ENCODE measurements around the gene UBAC1. TPM values are rescaled to one million over a fixed set of nuclear protein-coding genes. Genes with fewer than 3 reads are reported as not detected.
"Not testable (repeated sequence)": the region's sequence is repeated elsewhere in the genome, so short reads cannot be mapped to it uniquely, and the experiment has no call there.

UBAC1 gene
- total RNA-seq, 1 donor from 2014 or later: 41.9 TPM

GRCh38 chr9:135969064-135969683, 8.0 kb upstream of the UBAC1 start:
- peaks cover 9% of the 10 kb centered on the region for H3K4me1 Mint-ChIP-seq (ENCODE audit: low read depth)
- intact Hi-C loops (cut with micrococcal nuclease): loop anchor here (10.0 kb wide), 2 partner anchors 276 to 364 kb away; partner anchors contain the start of gene QSOX2
- H3K27me3 Mint-ChIP-seq (ENCODE audit: insufficient read depth): peaks cover 6% of the 10 kb centered on the region
- H3K4me3 Mint-ChIP-seq: no peak overlapping the region
- no peaks in the 10 kb centered on the region for H3K36me3 Mint-ChIP-seq (ENCODE audit: low read depth)
- DNase-seq (ENCODE audit: low spot score): no peak
- H3K27ac Mint-ChIP-seq: no peak overlapping the region
- H3K9me3 Mint-ChIP-seq: no peaks in the 10 kb centered on the region

- Mint-ChIP-seq H3K27ac (no peak overlapping the region), H3K4me3 (no peak overlapping the region), H3K36me3 (ENCODE audit: low read depth) (no peaks in the 10 kb centered on the region), H3K27me3 (ENCODE audit: insufficient read depth) (peaks cover 6% of the 10 kb centered on the region), H3K4me1 (ENCODE audit: low read depth) (peaks cover 9% of the 10 kb centered on the region), H3K9me3 (no peaks in the 10 kb centered on the region)
- intact Hi-C loops (cut with micrococcal nuclease): loop anchor here (10.0 kb wide), 2 partner anchors 276 to 364 kb away; partner anchors contain the start of gene QSOX2
- DNase-seq (ENCODE audit: low spot score): no peak
Observed at GRCh38 chr9:135968601-135969000, 7.4 kb upstream of the UBAC1 start.

GRCh38 chr9:135968083-135968476, 6.9 kb upstream of the UBAC1 start:
- Mint-ChIP-seq H3K27ac (no peak overlapping the region), H3K9me3 (no peaks in the 10 kb centered on the region), H3K4me1 (ENCODE audit: low read depth) (peaks cover 9% of the 10 kb centered on the region), H3K4me3 (no peak overlapping the region), H3K27me3 (ENCODE audit: insufficient read depth) (peaks cover 6% of the 10 kb centered on the region), H3K36me3 (ENCODE audit: low read depth) (no peaks in the 10 kb centered on the region)
- no peak for DNase-seq (ENCODE audit: low spot score)
- intact Hi-C loops (cut with micrococcal nuclease): loop anchor here (10.0 kb wide), 2 partner anchors 277 to 363 kb away; partner anchors contain the start of gene QSOX2

GRCh38 chr9:135966916-135967260, 5.7 kb upstream of the UBAC1 start:
- peaks cover 19% of the 10 kb centered on the region for H3K4me1 Mint-ChIP-seq (ENCODE audit: low read depth)
- not testable (repeated sequence) for H3K4me3 Mint-ChIP-seq; DNase-seq (ENCODE audit: low spot score); H3K9me3 Mint-ChIP-seq; H3K36me3 Mint-ChIP-seq (ENCODE audit: low read depth); H3K27ac Mint-ChIP-seq
- intact Hi-C loops (cut with micrococcal nuclease): loop anchor here (1.0 to 10.0 kb wide), 4 partner anchors 152 to 362 kb away; partner anchors contain the start of gene QSOX2
- H3K27me3 Mint-ChIP-seq (ENCODE audit: insufficient read depth): peaks cover 12% of the 10 kb centered on the region

- Mint-ChIP-seq H3K27ac (no peak overlapping the region), H3K9me3 (no peaks in the 10 kb centered on the region), H3K4me3 (no peak overlapping the region), H3K36me3 (ENCODE audit: low read depth) (no peaks in the 10 kb centered on the region), H3K27me3 (ENCODE audit: insufficient read depth) (peaks cover 12% of the 10 kb centered on the region), H3K4me1 (ENCODE audit: low read depth) (peaks cover 26% of the 10 kb centered on the region)
- intact Hi-C loops (cut with micrococcal nuclease): loop anchor here (10.0 kb wide), 2 partner anchors 280 to 360 kb away; partner anchors contain the start of gene QSOX2
- no peak for DNase-seq (ENCODE audit: low spot score)
Observed at GRCh38 chr9:135965124-135965756, 4.1 kb upstream of the UBAC1 start.

- Mint-ChIP-seq H3K4me3 (no peak overlapping the region), H3K9me3 (no peaks in the 10 kb centered on the region), H3K4me1 (ENCODE audit: low read depth) (peaks cover 34% of the 10 kb centered on the region), H3K27ac (no peak overlapping the region), H3K27me3 (ENCODE audit: insufficient read depth) (peaks cover 12% of the 10 kb centered on the region), H3K36me3 (ENCODE audit: low read depth) (no peaks in the 10 kb centered on the region)
- DNase-seq (ENCODE audit: low spot score): no peak
- intact Hi-C loops (cut with micrococcal nuclease): loop anchor here (5.0 to 10.0 kb wide), 5 partner anchors 102 to 1897 kb away; partner anchors contain the start of genes BRD3, QSOX2 and SEC16A
Observed at GRCh38 chr9:135963938-135964337, 2.8 kb upstream of the UBAC1 start.

GRCh38 chr9:135963338-135963737, 2.2 kb upstream of the UBAC1 start:
- Mint-ChIP-seq H3K27me3 (ENCODE audit: insufficient read depth) (peaks cover 12% of the 10 kb centered on the region), H3K27ac (no peak overlapping the region), H3K36me3 (ENCODE audit: low read depth) (no peaks in the 10 kb centered on the region), H3K4me3 (no peak overlapping the region), H3K4me1 (ENCODE audit: low read depth) (peaks cover 34% of the 10 kb centered on the region), H3K9me3 (no peaks in the 10 kb centered on the region)
- intact Hi-C loops (cut with micrococcal nuclease): loop anchor here (5.0 to 10.0 kb wide), 5 partner anchors 101 to 1896 kb away; partner anchors contain the start of genes BRD3, QSOX2 and SEC16A
- DNase-seq (ENCODE audit: low spot score): no peak

GRCh38 chr9:135962696-135963307, 1.6 kb upstream of the UBAC1 start:
- no peaks in the 10 kb centered on the region for H3K9me3 Mint-ChIP-seq
- DNase-seq (ENCODE audit: low spot score): no peak
- H3K4me3 Mint-ChIP-seq: peak overlapping the region; percentile 35
- intact Hi-C loops (cut with micrococcal nuclease): loop anchor here (5.0 to 10.0 kb wide), 5 partner anchors 101 to 1896 kb away; partner anchors contain the start of genes BRD3, QSOX2 and SEC16A
- H3K27ac Mint-ChIP-seq: no peak overlapping the region
- no peaks in the 10 kb centered on the region for H3K36me3 Mint-ChIP-seq (ENCODE audit: low read depth)
- H3K4me1 Mint-ChIP-seq (ENCODE audit: low read depth): peaks cover 31% of the 10 kb centered on the region
- H3K27me3 Mint-ChIP-seq (ENCODE audit: insufficient read depth): peaks cover 12% of the 10 kb centered on the region

- Mint-ChIP-seq H3K4me3 (peak overlapping the region; percentile 35), H3K27me3 (ENCODE audit: insufficient read depth) (peaks cover 8% of the 10 kb centered on the region), H3K36me3 (ENCODE audit: low read depth) (no peaks in the 10 kb centered on the region), H3K4me1 (ENCODE audit: low read depth) (peaks cover 25% of the 10 kb centered on the region), H3K9me3 (no peaks in the 10 kb centered on the region), H3K27ac (peak overlapping the region; percentile 37)
- intact Hi-C loops (cut with micrococcal nuclease): loop anchor here (1.0 to 10.0 kb wide), 8 partner anchors 37 to 1895 kb away; partner anchors contain the start of genes BRD3, CAMSAP1, QSOX2 and SEC16A
- DNase-seq (ENCODE audit: low spot score): no peak
Observed at GRCh38 chr9:135961811-135962695, 880 bp upstream of the UBAC1 start.

- H3K36me3 Mint-ChIP-seq (ENCODE audit: low read depth): no peaks in the 10 kb centered on the region
- H3K4me1 Mint-ChIP-seq (ENCODE audit: low read depth): peaks cover 25% of the 10 kb centered on the region
- no peaks in the 10 kb centered on the region for H3K9me3 Mint-ChIP-seq
- DNase-seq (ENCODE audit: low spot score): no peak
- peak overlapping the region; percentile 82 for H3K27ac Mint-ChIP-seq
- H3K4me3 Mint-ChIP-seq: peak overlapping the region; percentile 87
- H3K27me3 Mint-ChIP-seq (ENCODE audit: insufficient read depth): peaks cover 8% of the 10 kb centered on the region
- intact Hi-C loops (cut with micrococcal nuclease): loop anchor here (1.0 to 10.0 kb wide), 8 partner anchors 35 to 1893 kb away; partner anchors contain the start of genes BRD3, CAMSAP1, QSOX2 and SEC16A
Observed at GRCh38 chr9:135960411-135961276, 529 bp downstream of the UBAC1 start.

GRCh38 chr9:135959814-135960213, 1.4 kb downstream of the UBAC1 start:
- no peaks in the 10 kb centered on the region for H3K9me3 Mint-ChIP-seq
- peak overlapping the region; percentile 87 for H3K4me3 Mint-ChIP-seq
- peaks cover 8% of the 10 kb centered on the region for H3K27me3 Mint-ChIP-seq (ENCODE audit: insufficient read depth)
- H3K36me3 Mint-ChIP-seq (ENCODE audit: low read depth): no peaks in the 10 kb centered on the region
- intact Hi-C loops (cut with micrococcal nuclease): loop anchor here (5.0 to 10.0 kb wide), 5 partner anchors 98 to 1893 kb away; partner anchors contain the start of genes BRD3, QSOX2 and SEC16A
- DNase-seq (ENCODE audit: low spot score): no peak
- H3K27ac Mint-ChIP-seq: peak overlapping the region; percentile 82
- peaks cover 25% of the 10 kb centered on the region for H3K4me1 Mint-ChIP-seq (ENCODE audit: low read depth)

All from activated T-helper 1 cell treated with anti-CD3 and anti-CD28 coated beads, Interleukin-12 subunit alpha, Interleukin-12 subunit beta, Interleukin-2, Interleukin-4 antibody, amounts not matched to agents 30 ng/mL and 10 ng/mL and 1 ng/mL, durations not matched to agents 14 hours and 24 hours and 36 hours (primary cell).